HUDEP-2 (cell line): ENCODE results near the gene RAPGEF4.
A peak's percentile ranks its signal among the peaks of the same experiment; 100 is the strongest.
"Not testable (repeated sequence)": the region's sequence is repeated elsewhere in the genome, so short reads cannot be mapped to it uniquely, and the experiment has no call there.

ENCODE experiments used
- DNase-seq, 76 experiments: peaks; one replicate each; lab custom pipeline; 2025; ENCODE audit not compliant: unreplicated experiment in 76 of 76; lab: John Stamatoyannopoulos, UW

Gene RAPGEF4

DNA sequence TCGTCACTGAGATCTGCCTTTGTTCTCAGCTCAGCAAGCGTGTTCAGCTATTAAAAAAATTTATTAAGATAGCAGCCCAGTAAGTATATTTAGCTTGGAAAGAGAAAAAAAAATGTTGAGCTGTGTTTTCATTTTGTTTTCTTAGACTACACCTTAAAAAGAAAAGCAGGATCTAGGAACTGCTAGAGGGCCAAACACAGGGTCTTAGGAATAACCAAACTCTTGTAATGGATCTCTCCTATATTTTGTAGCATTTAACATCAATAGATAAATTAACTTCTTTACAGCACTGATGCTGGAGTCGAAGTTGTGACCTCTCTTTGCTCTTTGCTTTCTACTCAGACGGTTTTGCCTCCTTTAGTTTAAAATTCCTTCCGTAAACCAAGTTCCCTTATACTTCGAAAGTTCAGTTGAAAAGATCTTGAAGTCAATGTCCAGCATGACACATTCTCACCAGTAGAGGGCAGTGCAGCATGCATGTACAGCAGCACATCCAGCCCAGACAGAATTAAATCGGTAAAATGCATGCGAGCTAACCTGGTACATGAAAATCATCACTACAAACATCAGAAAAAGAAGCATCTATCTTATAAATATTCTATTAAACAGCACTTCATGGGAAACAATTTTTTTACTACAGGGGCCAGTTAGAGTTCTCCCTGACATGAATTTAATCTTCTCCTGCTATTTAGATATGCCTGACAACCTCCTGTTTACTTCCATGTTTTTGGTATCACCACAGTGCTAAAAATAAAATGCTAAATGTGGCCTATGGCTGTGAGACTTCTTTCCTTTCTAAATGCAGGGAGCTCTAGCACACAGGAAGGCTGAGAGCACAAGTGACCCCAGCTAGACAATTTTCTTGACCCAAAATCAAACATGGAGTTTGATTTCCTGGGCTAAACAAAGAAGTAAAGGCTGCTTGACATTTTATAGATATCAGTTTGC, 291.8 kb downstream of the RAPGEF4 start:
- peak in 67 of 76 experiments; percentile 3 to 82 (median 49) for DNase-seq

DNA sequence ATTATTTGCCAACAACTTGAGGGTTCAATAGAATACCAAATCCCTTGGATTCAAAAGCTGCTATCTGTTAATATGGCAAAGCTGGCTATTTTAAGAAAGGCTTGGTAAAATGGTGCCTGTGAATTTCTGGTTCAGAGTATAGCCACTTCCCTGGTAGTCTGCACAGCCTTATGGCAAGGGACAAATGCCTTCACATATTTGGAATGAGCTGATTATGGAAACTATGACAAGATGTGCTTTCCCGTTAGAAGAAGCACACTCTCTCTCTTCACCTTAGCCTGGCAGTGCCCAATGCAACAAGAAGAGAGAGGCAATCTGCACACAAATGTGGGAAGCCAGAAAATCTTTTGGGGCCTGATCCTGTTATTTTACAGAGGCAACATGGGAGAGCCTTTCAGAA, 292.5 kb downstream of the RAPGEF4 start:
- no peak for DNase-seq

GRCh38 chr2:173028671-173029070, 293.0 kb downstream of the RAPGEF4 start:
- DNase-seq: no peak

- DNase-seq: no peak
Measured at GRCh38 chr2:173030561-173031490, 295.2 kb downstream of the RAPGEF4 start.

DNA sequence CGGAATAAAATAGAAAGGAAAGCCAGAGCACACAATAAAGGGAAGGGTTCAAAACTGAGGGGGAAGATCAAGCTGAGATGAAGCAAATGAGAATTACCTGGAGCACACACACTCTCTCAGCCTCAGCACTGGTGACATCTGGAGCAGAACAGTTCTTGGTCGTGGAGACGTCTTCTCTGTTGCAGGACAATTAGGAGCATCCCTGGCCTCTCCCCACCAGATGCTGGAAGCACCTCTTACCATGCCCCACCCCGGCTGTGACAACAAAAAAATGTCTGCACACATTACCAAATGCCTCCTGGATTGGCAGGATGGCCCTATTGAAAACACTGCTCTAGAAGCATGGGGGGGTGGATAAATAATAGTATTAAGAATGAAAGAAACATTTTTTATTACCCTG, 296.4 kb downstream of the RAPGEF4 start:
- no peak for DNase-seq

GRCh38 chr2:173033084-173033483, 297.4 kb downstream of the RAPGEF4 start:
- no peak for DNase-seq

DNA sequence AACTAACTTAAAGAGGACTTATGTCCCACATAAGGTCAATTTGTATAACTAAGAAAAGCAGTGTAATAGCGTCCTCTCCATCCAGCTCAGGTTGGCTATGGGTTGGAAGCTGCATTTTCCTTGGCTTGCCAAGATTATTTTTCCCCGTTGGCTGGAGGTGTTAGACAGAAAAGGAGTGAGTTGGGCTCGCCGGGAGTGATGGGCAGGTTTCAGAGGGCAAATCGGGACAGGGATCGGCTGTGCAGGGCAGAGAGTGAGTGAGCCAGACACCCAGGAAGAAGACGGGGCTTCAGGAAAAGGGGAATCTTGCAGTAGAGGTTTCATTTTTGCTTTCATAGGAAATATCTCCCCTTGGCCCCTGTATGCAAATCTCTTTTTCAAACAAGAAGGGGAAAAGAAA, 298.5 kb downstream of the RAPGEF4 start:
- DNase-seq: no peak

- DNase-seq: no peak
Measured at GRCh38 chr2:173037245-173038120, 301.8 kb downstream of the RAPGEF4 start.

DNA sequence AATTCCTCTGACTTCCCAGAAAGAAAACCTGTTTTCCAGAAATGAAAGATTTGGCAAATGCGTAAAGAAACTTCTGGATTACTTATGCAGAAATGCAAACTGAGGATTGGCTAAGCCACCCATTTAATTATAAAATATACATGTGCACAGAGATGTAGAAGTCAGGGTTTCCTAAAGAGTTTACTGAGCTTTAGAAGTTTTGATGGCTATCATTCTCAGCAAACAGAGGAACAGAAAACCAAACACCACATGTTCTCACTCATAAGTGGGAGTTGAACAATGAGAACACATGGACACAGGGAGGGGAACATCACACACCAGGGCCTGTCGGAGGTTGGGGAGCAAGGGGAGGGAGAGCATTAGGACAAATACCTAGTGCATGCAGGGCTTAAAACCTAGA, 302.6 kb downstream of the RAPGEF4 start:
- not testable (repeated sequence) for DNase-seq

DNA sequence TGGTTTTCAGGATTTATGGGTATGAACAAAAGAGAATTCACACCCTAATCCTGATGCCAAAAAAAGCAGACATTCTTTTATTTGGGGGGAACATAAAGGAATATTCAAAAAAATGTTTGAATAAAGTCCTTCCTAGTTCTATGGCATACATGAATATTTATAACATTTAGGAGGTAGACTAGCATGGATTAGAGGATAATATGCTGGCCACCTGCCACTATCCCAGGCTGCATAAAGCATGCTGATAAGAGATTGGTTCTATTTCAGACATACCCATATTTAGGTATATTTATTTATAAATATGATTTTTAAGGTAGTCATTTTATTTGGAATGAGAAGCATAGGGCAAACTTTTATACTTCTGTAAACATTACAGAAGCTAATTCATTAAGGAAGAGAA, 305.1 kb downstream of the RAPGEF4 start:
- no peak for DNase-seq

- DNase-seq: no peak
Measured at GRCh38 chr2:173043476-173043875, 307.8 kb downstream of the RAPGEF4 start.

DNA sequence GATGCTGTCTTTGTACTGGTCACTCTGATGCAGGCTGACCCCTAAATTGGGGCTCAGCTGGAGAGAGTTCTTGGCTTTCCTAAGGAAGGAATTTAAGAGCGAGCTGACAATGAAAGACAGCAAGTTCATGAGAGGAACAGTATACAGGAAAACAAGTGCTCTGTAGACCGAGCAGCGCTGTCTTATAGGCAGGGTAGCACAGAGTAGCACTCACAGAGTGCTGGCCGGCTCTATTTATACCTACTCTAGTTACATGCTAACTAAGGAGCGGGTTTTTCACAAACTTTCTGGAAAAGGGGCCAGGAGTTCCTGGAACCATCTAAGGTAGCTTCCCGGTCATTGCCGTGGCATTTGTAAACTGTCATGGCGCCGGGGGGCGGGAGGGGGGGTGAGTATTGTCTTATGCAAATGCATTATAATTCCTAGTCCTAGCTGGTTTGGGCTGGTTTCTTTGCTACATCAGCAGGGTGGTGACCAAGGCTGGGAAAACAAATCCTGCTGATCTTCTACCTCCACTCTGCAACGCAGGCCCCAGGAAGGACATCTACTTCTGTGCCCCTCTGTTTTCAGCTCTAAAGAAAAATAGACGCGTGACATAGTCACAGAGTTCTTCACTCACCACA, 308.4 kb downstream of the RAPGEF4 start:
- no peak for DNase-seq

DNA sequence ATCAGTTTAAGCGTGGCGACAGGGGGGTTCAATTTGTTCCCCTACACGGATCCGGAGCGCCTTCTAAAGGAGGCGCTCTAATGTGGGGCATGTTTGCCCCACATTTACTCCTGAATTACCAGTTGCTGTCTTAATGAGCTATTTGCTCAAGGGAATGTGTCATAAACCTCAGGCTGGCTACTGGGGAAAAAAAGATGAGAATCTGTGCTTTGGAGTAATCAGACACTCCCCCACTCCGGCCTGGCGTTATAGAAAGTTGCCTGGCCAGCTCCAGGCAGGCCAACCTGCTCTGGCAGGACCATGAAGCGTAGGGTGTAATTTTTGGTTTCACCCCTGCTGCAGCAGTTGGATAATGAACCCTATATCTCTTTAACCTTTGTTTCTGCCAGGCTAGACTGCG, 309.0 kb downstream of the RAPGEF4 start:
- DNase-seq: no peak

DNA sequence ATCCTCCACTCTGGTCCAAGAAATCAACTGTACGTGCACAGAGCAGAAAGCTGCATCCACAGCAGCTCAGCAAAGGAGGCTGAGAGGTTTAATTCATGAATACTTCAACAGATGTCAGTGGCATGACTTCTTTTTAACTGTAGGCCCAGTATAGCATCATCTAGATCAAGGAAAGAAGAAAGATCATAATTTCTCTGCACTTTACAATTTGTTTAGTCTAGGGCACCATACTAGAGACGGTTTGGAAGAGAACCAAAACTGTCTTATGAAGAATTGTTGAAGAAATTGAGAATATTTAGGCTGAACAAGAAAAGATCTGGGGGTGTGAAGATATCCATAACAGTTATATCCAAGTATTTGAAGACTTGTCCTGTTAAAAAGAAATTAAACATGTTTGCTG, 309.5 kb downstream of the RAPGEF4 start:
- no peak for DNase-seq

GRCh38 chr2:173048522-173048896, 312.9 kb downstream of the RAPGEF4 start:
- no peak for DNase-seq

- peak in 1 of 76 experiments; percentile 10 for DNase-seq
Measured at GRCh38 chr2:173048897-173049661, 313.4 kb downstream of the RAPGEF4 start.

GRCh38 chr2:173049831-173050230, 314.2 kb downstream of the RAPGEF4 start:
- no peak for DNase-seq

DNA sequence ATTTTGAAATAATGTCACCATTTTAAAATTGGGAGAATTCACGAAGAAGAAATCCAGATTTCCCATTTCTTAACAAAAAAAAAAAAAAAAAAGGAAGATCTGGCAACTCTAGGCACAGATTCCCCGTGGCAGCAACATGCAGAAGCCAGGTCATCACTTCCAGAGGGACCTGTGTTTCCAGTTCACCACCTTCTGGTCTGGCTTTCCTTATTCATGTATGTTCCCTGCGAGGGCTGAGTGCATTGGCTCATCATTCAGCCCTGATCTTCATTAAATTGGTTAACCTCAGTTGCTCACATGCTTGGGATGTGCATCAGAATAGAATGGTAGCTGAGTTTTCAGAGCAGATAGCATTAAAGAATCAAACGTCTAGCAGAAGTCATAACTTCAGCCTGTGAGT, 315.0 kb downstream of the RAPGEF4 start:
- no peak for DNase-seq

DNA sequence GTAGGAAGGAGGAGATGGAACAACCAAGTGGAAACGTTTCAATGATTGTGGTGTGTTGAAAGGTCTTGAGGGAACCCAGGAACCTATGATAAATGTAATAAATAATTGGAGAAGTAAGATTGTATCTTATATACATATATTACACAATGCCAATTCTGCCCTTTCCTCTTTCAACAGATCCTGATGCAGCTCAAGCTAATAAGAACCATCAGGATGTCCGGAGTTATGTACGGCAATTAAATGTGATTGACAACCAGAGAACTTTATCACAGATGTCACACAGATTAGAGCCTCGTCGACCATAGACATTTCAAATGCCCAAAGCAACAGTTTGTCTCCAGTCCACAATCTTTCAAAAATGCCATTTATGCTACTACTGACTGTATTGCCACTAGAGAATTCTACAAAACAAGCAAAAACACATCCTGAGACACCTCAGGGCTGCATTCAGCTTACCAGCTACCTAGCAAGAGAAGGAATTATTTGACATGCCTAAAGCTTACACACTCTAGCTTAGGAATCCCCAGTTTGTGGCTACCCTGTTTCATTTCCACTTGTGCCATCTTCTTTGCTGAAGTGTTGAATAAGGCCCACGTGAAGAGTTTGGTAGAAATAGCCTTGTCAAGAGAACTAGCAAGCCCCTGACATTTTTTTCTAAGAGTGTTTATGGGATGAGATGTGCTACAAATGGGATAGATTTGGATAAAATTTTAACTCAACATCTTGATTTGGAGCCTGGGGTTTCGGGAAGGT, 316.0 kb downstream of the RAPGEF4 start:
- DNase-seq: no peak
